Subcutaneous abdominal adipose tissue (tissue), 5 donors: ENCODE results near the gene LRAT.

ENCODE experiments used
- H3K27ac ChIP-seq: one replicate; pipeline ENCODE4 v1.7.0; 2013; ENCODE audit warnings: low read depth, mild to moderate bottlenecking, inconsistent platforms, low read length, moderate library complexity
- H3K27me3 ChIP-seq, 5 donors: one replicate each; pipeline ENCODE4 v1.7.0; 2013; ENCODE audit warnings: low read length in 5 of 5, inconsistent platforms in 1 of 5; ENCODE audit not compliant: control insufficient read depth in 5 of 5, insufficient read depth in 4 of 5
- H3K36me3 ChIP-seq, 5 donors: one replicate each; pipeline ENCODE4 v1.7.0; 2013; ENCODE audit warnings: low read length in 5 of 5; ENCODE audit not compliant: control insufficient read depth in 5 of 5, insufficient read depth in 5 of 5
- H3K4me1 ChIP-seq, 5 donors: one replicate each; pipeline ENCODE4 v1.7.0; 2013; ENCODE audit warnings: low read length in 5 of 5, mild to moderate bottlenecking in 3 of 5, moderate library complexity in 1 of 5; ENCODE audit not compliant: control insufficient read depth in 5 of 5, insufficient read depth in 5 of 5
- H3K4me3 ChIP-seq, 5 donors: one replicate each; pipeline ENCODE4 v1.7.0; 2013; ENCODE audit warnings: low read length in 5 of 5, low read depth in 1 of 5
- H3K9ac ChIP-seq, 5 donors: one replicate each; pipeline ENCODE4 v1.7.0; 2013; ENCODE audit warnings: low read length in 5 of 5, mild to moderate bottlenecking in 4 of 5, moderate library complexity in 3 of 5
- H3K9me3 ChIP-seq, 5 donors: one replicate each; pipeline ENCODE4 v1.7.0; 2013; ENCODE audit warnings: low read length in 5 of 5; ENCODE audit not compliant: control insufficient read depth in 5 of 5
- donor health status: healthy.
- donor health status: healthy.
- donor health status: healthy.
- donor health status: healthy.
- donor health status: healthy.

Gene LRAT

GRCh38 chr4:154757713-154758112 lies 13.9 kb downstream of the LRAT start:
- Histone ChIP-seq H3K36me3 (no peaks in the 10 kb centered on the region), H3K4me3 (no peak overlapping the region), H3K27ac (no peak overlapping the region), H3K9ac (no peak overlapping the region), H3K9me3 (no peaks in the 10 kb centered on the region), H3K27me3 (peaks cover 0 to 6% (median 0%) of the 10 kb centered on the region in 5 donors), H3K4me1 (no peaks in the 10 kb centered on the region)

DNA sequence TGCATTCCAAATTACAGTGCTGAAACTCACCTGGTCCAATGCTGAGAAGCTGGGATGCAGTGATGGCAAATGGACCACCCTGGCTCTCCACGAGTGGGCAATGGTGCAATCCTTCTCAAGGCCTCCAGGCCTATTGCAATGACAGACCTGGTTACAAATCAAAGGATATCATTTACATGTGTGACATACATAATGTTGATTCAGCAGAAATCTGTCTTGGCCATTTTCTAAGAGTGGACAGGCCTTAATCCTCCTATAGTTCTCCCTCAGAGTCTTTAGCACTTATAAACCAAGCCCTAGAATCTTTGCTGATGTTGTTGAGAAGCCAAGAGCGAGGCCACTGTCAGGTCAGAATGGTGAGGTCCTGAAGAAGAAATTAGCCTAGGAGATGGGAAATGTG lies 17.1 kb downstream of the LRAT start:
- no peaks in the 10 kb centered on the region for H3K4me1 ChIP-seq
- H3K27ac ChIP-seq = no peak overlapping the region
- H3K27me3 ChIP-seq = peaks cover 0 to 3% (median 0%) of the 10 kb centered on the region in 5 donors
- H3K9ac ChIP-seq = no peak overlapping the region
- no peak overlapping the region for H3K4me3 ChIP-seq
- no peaks in the 10 kb centered on the region for H3K36me3 ChIP-seq
- H3K9me3 ChIP-seq = no peaks in the 10 kb centered on the region

DNA sequence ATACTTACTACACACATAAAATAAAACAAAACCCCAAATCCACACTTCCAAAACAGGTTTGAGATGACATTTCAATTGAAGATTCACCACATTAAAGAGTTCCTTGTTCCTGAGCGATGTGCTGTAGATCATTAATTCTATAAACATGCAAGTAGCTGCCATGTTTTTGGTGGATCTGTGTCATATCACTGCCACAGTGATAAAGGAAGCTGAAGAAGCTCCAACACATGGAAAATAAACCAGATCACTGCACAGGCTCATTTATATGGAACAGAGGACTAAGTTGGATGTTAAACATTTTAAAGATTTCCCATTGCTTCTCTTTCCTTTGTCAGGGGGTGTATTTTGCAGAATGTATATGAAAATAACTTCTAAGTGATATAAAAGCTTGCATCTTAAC lies 34.5 kb downstream of the LRAT start:
- H3K9ac ChIP-seq = no peak overlapping the region
- H3K4me3 ChIP-seq = no peak overlapping the region
- H3K27ac ChIP-seq = no peak overlapping the region
- H3K4me1 ChIP-seq = no peaks in the 10 kb centered on the region
- no peaks in the 10 kb centered on the region for H3K36me3 ChIP-seq
- no peaks in the 10 kb centered on the region for H3K9me3 ChIP-seq
- peaks cover 0 to 10% (median 3%) of the 10 kb centered on the region in 5 donors for H3K27me3 ChIP-seq

- Histone ChIP-seq H3K27me3 (peaks cover 0 to 10% (median 3%) of the 10 kb centered on the region in 5 donors), H3K4me3 (no peak overlapping the region), H3K9me3 (no peaks in the 10 kb centered on the region), H3K27ac (no peak overlapping the region), H3K4me1 (no peaks in the 10 kb centered on the region), H3K9ac (no peak overlapping the region), H3K36me3 (no peaks in the 10 kb centered on the region)
Observed at GRCh38 chr4:154779362-154779947, 35.7 kb downstream of the LRAT start.

GRCh38 chr4:154781126-154781982 lies 37.6 kb downstream of the LRAT start, which contains the start of gene RBM46:
TSS of gene RBM46 (plus strand) at chr4:154781272. CDS start at chr4:154796753, 15,481 bp downstream.
- Histone ChIP-seq H3K36me3 (no peaks in the 10 kb centered on the region), H3K4me1 (no peaks in the 10 kb centered on the region), H3K9me3 (no peaks in the 10 kb centered on the region), H3K27me3 (peaks cover 0 to 10% (median 3%) of the 10 kb centered on the region in 5 donors), H3K9ac (no peak within 1 kb of the TSS), H3K27ac (no peak within 1 kb of the TSS), H3K4me3 (no peak within 1 kb of the TSS)

DNA sequence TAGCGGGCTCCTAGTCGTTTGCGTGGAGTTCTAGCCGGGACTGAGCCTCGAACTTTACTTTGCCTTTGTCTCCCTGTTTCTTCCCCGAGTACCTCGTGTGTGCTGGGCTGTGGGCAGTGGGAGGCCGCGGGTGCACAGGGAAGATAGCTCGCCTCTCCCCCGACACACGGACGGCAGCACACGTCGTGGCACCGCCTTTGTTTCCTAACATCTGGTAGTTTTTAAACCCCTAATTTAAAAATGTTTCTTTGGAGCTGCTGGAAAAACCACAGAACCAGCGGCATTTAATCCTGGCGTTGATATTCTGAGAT lies 38.1 kb downstream of the LRAT start:
- Histone ChIP-seq H3K4me1 (no peaks in the 10 kb centered on the region), H3K9ac (no peak overlapping the region), H3K27ac (no peak overlapping the region), H3K27me3 (peaks cover 0 to 9% (median 3%) of the 10 kb centered on the region in 5 donors), H3K4me3 (no peak overlapping the region), H3K36me3 (no peaks in the 10 kb centered on the region), H3K9me3 (no peaks in the 10 kb centered on the region)
